Measurements from ENCODE around the gene MMRN1. TPM values are rescaled to one million over a fixed set of nuclear protein-coding genes. Genes with fewer than 3 reads are reported as not detected.

MMRN1 gene
- total RNA-seq, 1 donor from 2014 or later: 1.6 TPM

DNA sequence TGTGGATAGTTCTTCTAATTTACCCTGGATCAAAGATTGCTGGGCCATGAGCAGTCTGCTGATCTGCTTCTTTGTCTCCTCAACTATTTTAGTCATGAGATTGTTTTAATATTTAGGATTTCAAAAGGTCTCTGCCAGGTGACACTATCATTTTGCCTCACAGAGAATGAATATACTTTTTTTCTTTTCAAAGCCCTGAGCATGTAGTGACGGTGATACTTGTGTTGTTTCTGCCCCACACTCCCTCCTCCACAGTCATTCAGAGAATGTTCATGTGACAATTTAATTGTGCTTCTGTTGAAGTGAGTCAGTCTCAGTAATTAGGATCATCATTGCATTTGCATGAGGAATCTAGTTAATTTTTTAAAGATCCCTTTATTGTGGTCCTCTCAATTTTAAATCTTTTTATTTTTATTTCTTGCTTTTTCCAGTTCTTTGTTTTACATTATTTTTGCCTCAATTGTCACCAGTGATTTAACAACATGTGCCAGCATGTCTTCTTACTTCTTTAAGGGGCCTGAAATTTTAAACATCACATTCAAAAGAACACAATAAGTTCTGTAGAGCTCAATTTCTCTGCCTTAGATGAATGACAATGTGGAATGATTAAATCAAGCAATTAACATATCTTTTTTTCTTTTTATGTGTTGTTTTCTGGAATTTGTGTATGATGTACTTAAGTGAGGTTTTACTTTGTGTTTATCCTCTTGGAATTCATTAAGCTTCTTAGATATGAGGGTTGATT, 12.3 kb downstream of the MMRN1 start:
- no peak overlapping the region for H3K27ac Mint-ChIP-seq
- H3K4me3 Mint-ChIP-seq (ENCODE audit: low read depth): no peak overlapping the region
- no peak for DNase-seq (ENCODE audit: low spot score, unreplicated experiment)
- H3K36me3 Mint-ChIP-seq (ENCODE audit: insufficient read depth): no peaks in the 10 kb centered on the region
- H3K9me3 Mint-ChIP-seq (ENCODE audit: low read depth): no peaks in the 10 kb centered on the region
- H3K4me1 Mint-ChIP-seq (ENCODE audit: low read depth): peaks cover 23% of the 10 kb centered on the region
- TF ChIP-seq, protein P1, sequence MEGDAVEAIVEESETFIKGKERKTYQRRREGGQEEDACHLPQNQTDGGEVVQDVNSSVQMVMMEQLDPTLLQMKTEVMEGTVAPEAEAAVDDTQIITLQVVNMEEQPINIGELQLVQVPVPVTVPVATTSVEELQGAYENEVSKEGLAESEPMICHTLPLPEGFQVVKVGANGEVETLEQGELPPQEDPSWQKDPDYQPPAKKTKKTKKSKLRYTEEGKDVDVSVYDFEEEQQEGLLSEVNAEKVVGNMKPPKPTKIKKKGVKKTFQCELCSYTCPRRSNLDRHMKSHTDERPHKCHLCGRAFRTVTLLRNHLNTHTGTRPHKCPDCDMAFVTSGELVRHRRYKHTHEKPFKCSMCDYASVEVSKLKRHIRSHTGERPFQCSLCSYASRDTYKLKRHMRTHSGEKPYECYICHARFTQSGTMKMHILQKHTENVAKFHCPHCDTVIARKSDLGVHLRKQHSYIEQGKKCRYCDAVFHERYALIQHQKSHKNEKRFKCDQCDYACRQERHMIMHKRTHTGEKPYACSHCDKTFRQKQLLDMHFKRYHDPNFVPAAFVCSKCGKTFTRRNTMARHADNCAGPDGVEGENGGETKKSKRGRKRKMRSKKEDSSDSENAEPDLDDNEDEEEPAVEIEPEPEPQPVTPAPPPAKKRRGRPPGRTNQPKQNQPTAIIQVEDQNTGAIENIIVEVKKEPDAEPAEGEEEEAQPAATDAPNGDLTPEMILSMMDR (IDR thresholded peaks at IDR 0.05; ENCODE audit: unreplicated experiment): no peak
- no peaks in the 10 kb centered on the region for H3K27me3 Mint-ChIP-seq

DNA sequence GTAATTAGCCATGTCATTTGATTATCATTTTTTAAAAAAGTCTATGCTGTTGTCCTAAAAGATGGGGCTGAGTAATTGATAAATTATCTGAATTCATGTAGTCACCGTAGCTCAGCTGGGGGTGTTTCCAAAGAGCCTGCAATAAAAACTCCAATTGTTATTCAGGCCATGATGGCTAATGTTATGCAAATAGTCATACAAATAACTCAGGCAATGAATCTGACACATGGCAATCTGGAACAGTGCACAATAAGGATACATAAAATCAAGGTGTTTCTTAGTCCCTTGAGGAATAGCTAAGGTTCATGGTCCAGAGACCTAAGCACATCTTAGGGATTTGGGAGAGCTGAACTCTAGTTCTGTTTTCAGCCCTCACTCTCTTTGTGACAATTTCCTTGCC, 15.2 kb downstream of the MMRN1 start:
- TF ChIP-seq, protein P1 (IDR thresholded peaks at IDR 0.05; ENCODE audit: unreplicated experiment): no peak
- peaks cover 27% of the 10 kb centered on the region for H3K4me1 Mint-ChIP-seq (ENCODE audit: low read depth)
- H3K9me3 Mint-ChIP-seq (ENCODE audit: low read depth): no peaks in the 10 kb centered on the region
- no peak overlapping the region for H3K4me3 Mint-ChIP-seq (ENCODE audit: low read depth)
- DNase-seq (ENCODE audit: low spot score, unreplicated experiment): no peak
- H3K27ac Mint-ChIP-seq: no peak overlapping the region
- no peaks in the 10 kb centered on the region for H3K36me3 Mint-ChIP-seq (ENCODE audit: insufficient read depth)
- H3K27me3 Mint-ChIP-seq: no peaks in the 10 kb centered on the region

DNA sequence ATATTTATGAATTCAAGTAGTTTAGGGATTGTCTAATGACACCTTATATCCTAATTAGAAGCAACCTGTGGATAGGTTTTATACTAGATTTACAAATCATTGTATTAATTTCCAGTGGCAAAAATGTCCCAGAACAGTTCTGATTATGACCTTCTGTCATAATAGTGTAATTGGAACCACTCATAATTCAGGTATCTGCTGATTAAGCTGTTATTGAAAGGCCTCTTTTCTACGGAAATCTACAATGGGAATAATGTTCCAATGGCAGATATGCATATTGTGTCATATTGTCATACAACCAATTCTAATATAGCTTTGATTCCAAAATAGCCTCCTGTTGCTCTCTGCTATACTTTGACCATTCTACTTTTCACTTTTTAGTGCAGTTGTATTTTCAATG, 19.0 kb downstream of the MMRN1 start:
- no peak for DNase-seq (ENCODE audit: low spot score, unreplicated experiment)
- no peak overlapping the region for H3K27ac Mint-ChIP-seq
- TF ChIP-seq, protein P1 (IDR thresholded peaks at IDR 0.05; ENCODE audit: unreplicated experiment): no peak
- H3K4me3 Mint-ChIP-seq (ENCODE audit: low read depth): no peak overlapping the region
- no peaks in the 10 kb centered on the region for H3K9me3 Mint-ChIP-seq (ENCODE audit: low read depth)
- H3K36me3 Mint-ChIP-seq (ENCODE audit: insufficient read depth): no peaks in the 10 kb centered on the region
- H3K27me3 Mint-ChIP-seq: no peaks in the 10 kb centered on the region
- H3K4me1 Mint-ChIP-seq (ENCODE audit: low read depth): peaks cover 27% of the 10 kb centered on the region

DNA sequence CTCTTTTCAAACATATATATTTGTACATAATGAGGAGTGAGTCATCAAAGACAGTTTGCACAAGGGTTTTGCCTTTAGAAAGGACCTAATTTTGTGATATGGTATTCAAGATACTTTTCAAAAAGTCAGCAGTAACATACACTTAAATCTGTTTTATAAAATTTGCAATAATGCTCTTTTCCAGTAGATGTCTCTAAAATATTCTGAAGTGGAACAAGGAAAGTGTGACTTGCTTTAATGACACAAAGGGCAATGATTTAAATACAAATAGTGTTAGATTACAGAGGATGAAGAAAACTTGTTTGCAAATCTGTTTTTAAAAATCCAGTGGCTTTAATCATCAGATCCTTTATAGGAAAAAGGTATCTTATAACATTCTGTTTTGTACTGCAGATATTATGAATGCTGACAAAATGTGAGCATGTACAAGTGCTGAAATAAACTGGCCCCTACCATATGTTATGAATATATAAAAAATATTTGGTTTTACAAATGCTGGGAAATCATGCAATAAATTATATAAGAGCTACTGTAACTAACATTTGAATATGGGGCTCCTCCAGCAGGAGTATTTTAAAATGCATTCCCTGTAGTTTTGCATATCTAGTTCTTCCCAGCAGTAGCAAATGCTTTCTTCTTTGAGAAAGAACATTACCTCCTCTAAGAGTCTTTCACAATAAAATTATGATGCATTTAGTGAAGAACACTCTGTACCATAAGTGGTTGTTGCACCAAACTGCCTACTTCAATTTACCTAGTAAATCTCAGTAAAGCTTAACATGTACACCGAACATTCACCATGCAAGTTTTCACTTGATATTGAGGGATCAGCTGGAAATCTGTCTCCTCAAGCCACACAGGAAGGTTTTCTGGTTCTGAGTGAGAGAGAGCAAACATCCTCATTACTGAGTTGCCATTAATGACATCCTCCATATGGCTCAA, 20.2 kb downstream of the MMRN1 start:
- no peak for DNase-seq (ENCODE audit: low spot score, unreplicated experiment)
- H3K27ac Mint-ChIP-seq: peak overlapping the region; percentile 84
- H3K36me3 Mint-ChIP-seq (ENCODE audit: insufficient read depth): no peaks in the 10 kb centered on the region
- H3K4me1 Mint-ChIP-seq (ENCODE audit: low read depth): peaks cover 27% of the 10 kb centered on the region
- H3K9me3 Mint-ChIP-seq (ENCODE audit: low read depth): no peaks in the 10 kb centered on the region
- TF ChIP-seq, protein P1 (IDR thresholded peaks at IDR 0.05; ENCODE audit: unreplicated experiment): no peak
- no peak overlapping the region for H3K4me3 Mint-ChIP-seq (ENCODE audit: low read depth)
- H3K27me3 Mint-ChIP-seq: no peaks in the 10 kb centered on the region

DNA sequence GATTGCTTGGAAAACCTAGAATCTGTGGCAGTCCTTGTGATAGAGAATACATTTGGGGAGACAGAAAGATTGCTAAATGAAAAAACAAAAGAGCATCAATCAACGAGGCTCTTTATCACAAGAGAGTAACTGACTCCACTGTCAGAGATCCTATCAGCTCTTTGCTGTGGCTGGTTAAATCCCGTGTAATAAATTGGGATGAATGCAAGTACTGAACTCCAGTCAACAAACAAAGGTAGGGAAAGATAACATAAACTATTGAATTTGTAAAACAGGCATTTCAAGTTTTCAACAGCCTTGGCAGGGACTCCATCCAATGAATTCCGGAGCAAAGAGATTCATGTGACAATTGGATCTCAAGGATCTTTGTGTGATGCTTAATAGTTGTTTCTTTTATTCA, 21.3 kb downstream of the MMRN1 start:
- peak overlapping the region; percentile 84 for H3K27ac Mint-ChIP-seq
- no peaks in the 10 kb centered on the region for H3K27me3 Mint-ChIP-seq
- peak overlapping the region; percentile 28 for H3K4me3 Mint-ChIP-seq (ENCODE audit: low read depth)
- no peaks in the 10 kb centered on the region for H3K9me3 Mint-ChIP-seq (ENCODE audit: low read depth)
- H3K4me1 Mint-ChIP-seq (ENCODE audit: low read depth): peaks cover 24% of the 10 kb centered on the region
- TF ChIP-seq, protein P1 (IDR thresholded peaks at IDR 0.05; ENCODE audit: unreplicated experiment): no peak
- no peaks in the 10 kb centered on the region for H3K36me3 Mint-ChIP-seq (ENCODE audit: insufficient read depth)
- no peak for DNase-seq (ENCODE audit: low spot score, unreplicated experiment)
